HG03175 (cell line): ENCODE results near the gene GNRH2.
"Not testable (repeated sequence)": the region's sequence is repeated elsewhere in the genome, so short reads cannot be mapped to it uniquely, and the experiment has no call there.

ENCODE experiments used
- ATAC-seq: cut with Tn5 transposase; IDR thresholded peaks from one replicate; pipeline ENCODE4 v1.9.1; 2021; ENCODE audit warnings: mild to moderate bottlenecking, moderate library complexity; ENCODE audit not compliant: unreplicated experiment

GNRH2 gene

DNA sequence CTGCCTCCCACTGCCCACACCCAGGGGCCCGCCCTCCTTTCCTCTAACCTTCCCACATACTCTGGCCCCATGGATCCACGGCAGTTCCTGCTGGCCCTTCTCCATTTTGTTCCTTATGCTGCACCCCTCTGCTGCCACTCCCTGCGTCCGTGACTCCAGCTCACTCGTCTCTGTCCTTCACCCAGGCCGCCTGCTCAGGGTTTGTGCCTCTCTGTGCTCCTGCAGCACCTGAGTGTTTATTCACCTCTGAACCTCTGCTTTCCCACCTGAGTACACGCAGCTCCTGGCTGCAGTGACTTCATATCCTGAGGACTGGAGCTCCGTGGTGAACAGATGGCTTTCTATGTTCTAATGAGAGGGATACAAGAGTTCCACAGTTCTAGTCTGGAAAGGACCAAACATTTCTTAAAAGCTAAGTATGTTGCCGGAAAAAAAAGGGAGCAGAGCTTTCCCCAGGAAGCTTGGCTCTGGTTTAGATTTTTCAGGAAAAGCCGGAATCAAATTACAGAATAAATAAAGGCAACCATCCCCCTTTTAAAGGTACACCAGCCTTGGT, 1.5 kb upstream of the GNRH2 start:
- no peak for ATAC-seq

DNA sequence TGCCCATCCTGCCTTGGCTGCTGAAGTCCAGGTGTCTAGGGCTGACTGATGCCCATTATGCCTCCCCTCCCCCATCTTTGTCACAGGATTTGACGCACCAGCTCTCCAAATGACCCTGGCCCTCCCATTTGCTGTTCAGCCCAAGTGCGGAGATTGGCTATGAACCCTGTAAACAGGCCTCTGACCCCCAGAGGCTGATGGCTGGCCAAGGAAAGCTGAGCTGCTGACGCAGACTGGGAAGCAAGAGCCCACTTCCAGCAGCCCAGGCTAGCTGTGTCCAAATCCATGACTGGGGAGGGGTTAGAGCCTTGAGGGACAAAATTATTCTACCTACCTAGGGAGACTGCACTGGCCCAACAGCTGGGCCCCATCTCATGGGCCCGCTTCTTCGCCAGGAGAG, 797 bp upstream of the GNRH2 start:
- no peak for ATAC-seq

DNA sequence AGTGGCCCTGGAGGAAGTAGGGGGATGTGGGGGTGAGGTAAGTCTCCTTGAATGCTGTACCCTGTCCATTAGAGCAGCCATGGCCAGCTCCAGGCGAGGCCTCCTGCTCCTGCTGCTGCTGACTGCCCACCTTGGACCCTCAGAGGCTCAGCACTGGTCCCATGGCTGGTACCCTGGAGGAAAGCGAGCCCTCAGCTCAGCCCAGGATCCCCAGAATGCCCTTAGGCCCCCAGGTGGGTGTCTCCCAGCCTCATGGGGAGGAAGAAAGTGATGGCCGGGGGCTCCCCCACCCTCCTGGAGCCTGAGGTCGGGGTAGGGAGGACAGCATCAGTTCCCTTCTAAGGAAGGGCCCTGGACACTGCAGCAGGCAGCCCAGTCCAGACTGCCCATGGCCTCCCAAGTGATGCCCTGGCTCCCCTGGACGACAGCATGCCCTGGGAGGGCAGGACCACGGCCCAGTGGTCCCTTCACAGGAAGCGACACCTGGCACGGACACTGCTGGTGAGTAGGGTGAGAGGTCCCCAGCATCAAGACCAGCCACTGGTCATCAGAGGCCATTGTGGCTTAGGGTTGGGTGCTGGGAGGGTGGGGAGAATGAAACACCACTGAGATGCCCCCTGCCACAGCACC, 1.0 kb downstream of the GNRH2 start:
- no peak for ATAC-seq

DNA sequence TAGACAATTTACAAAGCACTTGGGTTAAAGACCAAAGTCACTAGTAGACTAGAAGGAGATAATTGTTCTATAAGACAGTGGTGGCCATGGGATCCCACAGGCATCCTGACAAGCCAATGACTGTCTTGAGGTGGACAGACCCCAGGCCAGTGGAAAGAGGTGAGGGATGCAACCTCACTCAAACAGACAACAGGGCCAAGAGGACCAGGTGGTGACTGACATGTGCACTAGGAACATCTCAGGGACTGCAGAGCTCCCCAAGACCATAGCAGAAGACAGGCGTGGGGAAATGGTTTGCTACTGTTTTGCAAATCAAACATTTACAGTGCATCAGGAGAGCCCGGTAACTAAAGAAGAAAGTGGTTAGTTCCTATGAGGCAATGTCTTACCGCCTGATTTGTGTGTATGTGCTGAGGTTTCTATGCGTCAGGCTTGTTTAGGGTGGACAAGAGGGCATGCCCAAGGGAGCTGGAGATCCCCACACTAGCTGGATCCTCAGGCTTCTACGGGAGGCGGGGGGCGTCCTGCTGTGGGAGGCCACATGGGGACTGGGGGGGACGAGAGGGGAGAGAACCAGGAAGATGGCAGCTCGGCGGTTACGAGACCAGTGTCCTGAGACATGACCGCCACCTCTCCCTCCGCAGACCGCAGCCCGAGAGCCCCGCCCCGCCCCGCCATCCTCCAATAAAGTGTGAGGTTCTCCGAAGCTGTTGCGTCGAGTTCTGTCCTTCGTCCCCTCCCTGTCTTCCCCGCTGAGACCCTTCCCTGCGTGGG, 1.8 kb downstream of the GNRH2 start:
- ATAC-seq = peak; percentile 48

DNA sequence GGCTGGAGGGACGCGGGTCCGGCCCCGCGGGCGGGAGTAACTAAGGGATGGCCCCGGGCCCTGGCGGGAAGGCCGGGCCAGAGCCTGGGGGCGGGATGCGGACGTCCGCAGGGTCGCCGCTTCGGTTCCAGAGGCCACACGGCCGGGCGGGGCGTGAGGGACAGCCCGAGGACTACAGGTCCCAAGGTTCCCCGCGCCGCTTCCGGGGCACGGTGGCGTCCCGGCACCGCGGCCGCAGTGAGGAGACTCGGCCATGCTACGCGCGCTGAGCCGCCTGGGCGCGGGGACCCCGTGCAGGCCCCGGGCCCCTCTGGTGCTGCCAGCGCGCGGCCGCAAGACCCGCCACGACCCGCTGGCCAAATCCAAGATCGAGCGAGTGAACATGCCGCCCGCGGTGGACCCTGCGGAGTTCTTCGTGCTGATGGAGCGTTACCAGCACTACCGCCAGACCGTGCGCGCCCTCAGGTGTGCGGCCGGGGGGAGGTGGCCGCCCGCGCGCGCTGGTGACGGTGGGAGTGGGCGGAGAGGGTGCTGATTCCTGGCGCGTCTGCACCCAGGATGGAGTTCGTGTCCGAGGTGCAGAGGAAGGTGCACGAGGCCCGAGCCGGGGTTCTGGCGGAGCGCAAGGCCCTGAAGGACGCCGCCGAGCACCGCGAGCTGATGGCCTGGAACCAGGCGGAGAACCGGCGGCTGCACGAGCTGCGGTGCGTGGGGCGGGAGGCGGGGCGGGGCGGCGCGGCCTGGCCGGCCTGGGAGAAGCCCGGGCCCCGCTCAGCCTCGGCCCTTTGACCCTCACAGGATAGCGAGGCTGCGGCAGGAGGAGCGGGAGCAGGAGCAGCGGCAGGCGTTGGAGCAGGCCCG, 2.6 kb downstream of the GNRH2 start, which contains the start of gene MRPS26:
TSS of gene MRPS26 (plus strand) at position 237 of the 861 bp plus-strand sequence. CDS start at position 254, 17 bp downstream.
- peak; percentile 91 for ATAC-seq

DNA sequence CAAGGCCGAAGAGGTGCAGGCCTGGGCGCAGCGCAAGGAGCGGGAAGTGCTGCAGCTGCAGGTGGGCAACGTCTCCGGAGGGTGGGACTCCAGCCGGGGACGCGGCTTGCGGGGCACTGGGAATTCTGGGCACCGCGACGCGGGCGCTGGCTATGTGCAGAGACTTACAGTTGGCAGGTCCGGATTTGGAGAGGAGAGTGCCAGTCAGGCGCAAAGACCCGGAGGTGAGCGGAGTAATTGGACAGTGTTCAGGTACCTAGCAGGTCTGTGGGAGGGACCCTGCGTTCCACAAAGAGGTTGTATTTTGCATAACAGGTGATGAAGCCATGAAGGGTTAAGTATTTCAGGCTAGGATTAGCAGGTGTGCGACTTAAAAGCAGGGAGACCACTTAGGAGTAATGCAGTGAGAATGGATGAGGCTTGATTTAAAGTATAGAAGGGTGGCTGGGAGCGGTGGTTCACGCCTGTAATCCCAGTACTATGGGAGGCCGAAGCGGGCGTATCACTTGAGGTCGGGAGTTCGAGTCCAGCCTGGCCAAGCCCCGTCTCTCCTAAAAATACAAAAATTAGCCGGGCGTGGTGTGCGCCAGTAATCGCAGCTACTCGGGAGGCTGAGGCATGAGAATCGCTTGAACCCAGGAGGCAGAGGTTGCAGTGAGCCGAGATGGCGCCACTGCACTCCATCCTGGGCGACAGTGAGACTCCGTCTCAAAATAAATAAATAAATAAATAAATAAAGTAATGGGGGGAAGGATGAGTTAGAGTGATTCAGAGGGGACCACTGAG, 3.4 kb downstream of the GNRH2 start:
- no peak for ATAC-seq

DNA sequence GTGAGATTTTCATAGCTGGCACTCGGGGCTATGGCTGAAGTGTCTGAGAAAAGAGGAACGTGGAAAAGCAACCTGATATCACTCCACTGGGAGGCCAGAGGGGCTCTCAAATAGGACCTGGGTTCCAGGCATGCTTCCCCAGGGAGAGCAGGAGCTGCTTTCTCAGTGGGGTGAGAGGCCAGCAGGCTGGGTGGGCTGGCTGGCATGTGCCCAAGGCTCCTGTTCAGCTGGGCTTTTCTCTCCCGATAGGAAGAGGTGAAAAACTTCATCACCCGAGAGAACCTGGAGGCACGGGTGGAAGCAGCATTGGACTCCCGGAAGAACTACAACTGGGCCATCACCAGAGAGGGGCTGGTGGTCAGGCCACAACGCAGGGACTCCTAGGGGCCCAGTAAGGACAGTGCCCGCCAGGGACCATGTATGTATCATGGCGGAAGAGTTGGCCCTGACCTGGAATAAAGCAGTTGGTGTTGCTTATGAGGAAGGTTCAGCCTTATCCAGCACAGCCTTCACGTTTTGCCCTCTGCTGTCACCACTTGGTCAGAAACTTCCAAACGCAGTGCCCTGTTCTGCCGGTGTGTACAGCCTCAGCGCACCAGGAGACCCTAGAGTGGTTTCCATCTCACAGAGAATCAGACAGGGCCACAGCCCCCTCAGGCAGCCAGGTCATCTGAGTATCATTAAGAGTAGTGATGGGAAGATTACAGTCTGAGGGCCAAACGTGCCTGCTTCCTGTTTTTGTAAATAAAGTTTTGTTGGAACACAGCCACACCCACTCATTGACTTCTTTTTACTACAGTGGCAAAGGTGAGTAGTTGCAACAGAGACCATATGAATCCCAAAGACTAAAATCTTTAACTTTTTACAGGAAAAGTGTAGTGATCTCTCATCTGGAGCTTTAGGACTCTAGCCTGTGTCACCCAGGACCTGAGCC, 4.3 kb downstream of the GNRH2 start:
- ATAC-seq = no peak

DNA sequence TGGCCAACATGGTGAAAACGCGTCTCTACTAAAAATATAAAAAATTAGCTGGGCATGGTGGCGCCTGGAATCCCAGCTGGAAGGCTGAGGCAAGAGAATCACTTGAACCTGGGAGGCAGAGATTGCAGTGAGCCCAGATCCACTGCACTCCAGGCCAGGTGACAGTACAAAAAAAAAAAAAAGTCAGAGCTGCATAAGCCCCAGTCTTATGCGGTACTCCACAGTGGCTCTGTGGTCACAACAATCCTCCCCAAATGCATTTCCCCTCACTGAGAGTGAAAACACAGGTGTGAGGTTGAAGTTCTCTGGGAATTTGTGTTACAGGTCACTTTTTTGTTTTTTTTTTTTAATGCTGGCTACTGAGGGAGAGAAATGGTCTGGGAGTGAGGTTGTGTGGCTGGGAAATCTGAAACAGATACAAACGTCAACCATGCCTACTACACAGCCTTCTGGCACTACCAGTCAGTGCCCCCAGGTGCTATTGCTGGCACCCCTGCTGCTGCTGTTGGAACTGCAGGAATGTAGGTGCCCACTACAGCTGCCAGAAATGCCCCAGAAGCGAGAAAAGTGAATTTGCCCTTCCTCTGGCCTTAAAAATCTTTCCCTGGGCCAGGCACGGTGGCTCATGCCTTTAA, 8.1 kb downstream of the GNRH2 start:
- no peak for ATAC-seq

DNA sequence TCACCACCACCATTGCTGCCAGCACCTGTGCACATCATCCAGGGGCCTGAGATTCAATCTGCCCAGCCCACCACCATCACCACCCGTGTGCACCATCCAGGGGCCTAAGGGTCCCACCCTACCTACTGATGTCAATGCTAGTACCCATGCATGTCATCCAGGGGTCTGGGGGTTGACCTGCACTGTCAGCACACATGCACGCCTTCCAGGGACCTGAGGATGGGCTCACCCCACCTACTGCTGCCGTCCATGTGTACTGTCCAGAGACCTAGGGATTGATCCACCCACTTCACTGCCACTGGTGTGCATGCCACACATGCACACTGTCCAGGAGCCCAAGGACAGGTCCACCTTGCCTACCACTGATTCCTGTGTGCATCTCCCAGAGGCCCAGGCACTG, 16.1 kb downstream of the GNRH2 start:
- ATAC-seq = no peak

DNA sequence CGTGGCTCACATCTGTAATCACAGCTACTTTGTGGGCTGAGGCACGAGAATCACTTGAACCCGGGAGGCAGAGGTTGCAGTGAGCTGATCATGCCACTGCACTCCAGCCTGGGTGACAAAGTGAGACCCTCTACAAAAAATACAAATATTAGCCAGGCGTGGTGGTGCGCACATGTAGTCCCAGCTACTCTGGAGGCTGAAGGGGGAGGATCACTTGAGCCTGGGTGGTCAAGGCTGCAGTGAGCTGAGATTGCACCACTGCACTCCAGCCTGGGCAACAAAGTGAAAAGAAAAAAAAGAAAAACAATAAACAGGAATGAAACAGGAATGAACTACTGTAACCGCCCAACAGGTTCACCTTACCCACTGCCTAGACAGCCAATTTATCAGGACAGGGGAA, 20.7 kb downstream of the GNRH2 start:
- ATAC-seq = not testable (repeated sequence)

DNA sequence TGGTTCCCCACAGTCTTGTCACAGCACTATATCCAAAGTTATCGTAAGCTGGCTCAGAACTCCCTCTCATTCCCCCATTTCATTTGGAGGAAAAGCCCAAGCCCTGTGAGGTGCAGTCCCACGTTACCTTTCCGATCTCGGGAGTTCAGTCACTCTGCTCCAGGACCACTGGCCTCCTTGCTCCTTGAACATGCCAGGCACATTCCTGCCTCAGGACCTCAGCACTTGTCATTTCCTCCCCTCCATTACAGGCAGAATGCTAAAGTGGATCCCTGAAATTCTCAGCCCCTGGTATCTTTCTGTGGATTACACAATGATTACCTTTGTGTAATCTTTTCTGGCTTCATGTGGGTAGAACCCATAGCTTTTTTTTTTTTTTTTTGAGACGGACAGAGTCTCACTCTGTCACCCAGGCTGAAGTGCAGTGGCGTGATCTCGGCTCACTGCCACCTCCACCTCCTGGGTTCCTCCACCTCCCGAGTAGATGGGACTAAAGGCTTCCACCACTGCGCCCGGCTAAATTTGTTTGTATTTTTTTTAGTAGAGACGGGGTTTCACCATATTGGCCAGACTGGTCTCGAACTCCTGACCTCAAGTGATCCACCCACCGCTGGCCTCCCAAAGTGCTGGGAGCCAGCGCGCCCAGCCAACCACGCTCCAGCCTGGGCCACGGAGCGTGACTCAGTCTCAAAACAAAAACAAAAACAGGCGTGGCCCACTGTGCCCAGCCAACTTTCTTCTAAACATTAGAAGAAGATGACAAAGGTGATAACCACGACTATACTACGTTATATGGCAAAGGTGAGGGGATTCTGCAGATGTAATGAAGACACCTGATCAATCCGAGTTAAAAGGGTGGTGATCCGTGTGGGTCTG, 24.0 kb downstream of the GNRH2 start:
- no peak for ATAC-seq

DNA sequence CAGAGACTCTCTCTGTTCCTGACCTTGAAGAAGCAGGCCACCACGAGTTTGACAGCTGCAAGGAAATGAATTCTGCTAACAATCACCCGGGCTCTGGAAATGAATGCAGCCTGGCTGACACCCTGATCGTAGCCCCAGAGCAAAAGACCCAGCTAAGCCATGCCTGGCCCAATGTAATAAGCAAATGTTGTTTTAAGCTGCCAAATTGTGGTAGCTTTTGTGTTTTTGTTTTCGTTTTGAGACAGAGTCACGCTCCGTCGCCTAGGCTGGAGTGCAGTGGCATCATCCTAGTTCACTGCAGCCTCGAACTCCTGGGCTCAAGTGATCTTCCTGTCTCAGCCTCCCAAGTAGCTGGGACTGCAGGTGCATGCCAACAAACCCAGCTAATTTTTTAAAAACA, 24.7 kb downstream of the GNRH2 start:
- no peak for ATAC-seq

DNA sequence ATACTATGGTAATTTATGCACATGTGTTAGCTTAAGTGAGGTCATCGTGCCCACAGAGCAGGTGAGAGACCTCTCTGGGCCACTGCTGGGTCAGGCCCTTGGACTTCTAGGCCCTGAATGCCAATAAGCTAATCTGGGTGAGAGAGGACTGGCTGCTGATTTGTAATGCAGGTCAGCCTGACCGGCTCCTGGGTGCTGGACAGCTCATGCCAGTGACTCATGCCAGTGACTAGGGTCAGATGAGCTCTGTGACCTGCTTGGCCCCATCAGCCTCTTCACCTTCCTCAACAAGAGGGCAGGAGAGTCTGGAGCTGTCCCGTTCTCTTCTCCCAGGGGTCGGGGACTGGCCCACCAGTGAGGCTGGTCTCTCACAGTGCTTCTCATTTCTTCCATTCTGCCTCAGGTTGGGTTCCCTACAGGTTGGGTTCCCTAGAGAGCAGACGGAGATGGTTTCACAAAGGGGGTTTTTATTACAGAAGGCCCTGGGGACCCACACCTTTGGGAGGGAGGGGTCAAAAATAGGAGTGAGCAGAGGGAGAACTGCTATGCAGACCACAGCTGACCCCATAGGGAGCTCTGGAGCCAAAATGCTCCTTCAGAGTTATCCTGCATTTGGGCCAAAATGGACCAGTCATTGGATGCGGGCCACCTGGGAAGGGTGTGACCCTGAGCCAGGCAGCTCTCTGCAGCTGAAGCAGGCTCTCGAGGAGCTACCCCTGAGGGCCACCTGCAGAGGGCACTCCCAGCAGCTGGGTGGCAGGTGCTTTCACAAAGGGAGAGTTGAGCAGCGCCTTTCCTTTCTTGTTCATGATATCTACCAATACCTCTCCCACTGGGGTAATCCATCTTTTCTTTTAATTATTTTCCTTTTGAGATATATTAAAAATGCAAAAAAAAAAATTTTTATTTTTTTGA, 25.8 kb downstream of the GNRH2 start:
- ATAC-seq = no peak

DNA sequence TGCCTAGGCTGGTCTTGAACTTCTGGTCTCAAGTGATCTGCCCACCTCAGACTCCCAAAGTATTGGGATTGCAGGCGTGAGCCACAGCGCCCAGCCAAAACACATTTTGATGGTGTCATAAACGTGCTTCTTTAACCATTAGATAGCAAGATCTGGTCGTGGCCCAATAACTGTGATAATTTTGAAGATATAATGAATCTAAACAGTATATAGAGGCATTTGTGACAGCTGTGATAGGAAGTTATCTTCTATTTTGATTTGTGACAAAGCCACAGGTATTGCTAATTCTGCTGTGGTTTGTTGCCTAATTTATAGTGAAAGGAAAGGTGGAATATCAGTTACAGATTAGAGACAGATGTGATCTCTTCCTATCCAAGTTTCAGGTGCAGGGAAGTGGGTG, 27.3 kb downstream of the GNRH2 start:
- no peak for ATAC-seq

DNA sequence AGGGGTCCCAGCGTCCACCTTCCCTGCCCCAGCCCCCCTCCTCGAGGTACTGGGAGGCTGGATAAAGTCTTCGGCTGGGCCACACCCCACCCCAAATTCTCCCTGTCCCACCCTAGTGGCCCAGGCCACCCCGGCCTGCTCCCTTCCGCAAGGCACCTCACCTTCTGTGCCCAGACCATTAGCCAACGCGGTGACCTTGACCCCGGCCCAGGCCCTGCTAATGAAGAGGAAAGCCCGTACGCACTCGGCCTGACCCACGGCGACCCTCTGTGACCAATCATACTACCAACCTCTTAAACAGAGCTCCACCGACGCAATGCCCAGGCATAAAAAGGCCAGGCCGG, 27.8 kb downstream of the GNRH2 start:
- no peak for ATAC-seq

DNA sequence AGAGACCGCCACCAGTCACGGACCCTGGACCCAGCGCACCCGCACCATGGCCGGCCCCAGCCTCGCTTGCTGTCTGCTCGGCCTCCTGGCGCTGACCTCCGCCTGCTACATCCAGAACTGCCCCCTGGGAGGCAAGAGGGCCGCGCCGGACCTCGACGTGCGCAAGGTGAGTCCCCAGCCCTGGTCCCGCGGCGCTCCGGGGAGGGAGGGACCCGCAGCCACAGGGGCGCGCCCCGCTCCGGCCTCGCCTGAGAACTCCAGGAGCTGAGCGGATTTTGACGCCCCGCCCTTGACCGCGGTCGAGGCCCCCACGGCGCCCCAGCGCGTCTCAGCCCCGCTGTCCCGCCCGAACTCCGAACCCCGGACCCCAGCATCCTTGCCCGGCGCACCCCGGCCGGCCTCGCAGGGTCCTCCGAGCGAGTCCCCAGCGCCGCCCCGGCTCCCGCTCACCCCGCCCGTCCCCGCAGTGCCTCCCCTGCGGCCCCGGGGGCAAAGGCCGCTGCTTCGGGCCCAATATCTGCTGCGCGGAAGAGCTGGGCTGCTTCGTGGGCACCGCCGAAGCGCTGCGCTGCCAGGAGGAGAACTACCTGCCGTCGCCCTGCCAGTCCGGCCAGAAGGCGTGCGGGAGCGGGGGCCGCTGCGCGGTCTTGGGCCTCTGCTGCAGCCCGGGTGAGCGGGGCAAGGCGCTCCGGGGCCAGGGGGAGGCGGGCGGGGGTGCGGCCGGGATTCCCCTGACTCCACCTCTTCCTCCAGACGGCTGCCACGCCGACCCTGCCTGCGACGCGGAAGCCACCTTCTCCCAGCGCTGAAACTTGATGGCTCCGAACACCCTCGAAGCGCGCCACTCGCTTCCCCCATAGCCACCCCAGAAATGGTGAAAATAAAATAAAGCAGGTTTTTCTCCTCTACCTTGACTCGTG, 28.4 kb downstream of the GNRH2 start, which contains the start of gene OXT:
TSS of gene OXT (plus strand) at position 11 of the 920 bp plus-strand sequence. CDS start at position 47, 36 bp downstream.
- ATAC-seq = no peak
